ENCODE data around the gene TXNDC16.

TXNDC16 gene

GRCh38 chr14:52455291-52456088, 96.8 kb downstream of the TXNDC16 start:
- H3K27ac ChIP-seq: no peak overlapping the region
- no peak overlapping the region for H3K4me3 ChIP-seq
- TF ChIP-seq CTCF (IDR thresholded peaks at IDR 0.05): no peak
- DNase-seq (ENCODE audit: low spot score): no peak

DNA sequence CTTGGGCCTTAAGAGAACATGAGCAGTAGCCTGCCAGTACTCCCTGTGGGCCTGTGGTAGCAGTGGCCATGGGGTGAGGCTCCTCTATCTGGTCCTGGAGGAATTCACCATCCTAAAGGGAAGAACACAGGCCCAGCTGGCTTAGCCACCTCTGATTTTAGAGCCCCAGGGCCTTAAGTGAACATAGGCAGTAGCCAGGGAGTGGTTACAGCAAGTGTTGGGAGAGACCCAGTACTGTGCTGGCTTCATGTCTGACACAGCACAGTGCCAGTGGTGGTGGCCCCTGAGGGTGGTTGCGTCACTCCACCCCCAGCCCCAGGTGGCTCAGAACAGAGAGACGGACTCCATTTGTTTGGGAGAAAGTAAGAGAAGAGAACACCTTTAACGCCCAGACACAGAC, 105.1 kb downstream of the TXNDC16 start:
- no peak overlapping the region for H3K4me3 ChIP-seq
- H3K27ac ChIP-seq: no peak overlapping the region
- TF ChIP-seq CTCF (IDR thresholded peaks at IDR 0.05): no peak
- no peak for DNase-seq (ENCODE audit: low spot score)

GRCh38 chr14:52446355-52446754, 106.0 kb downstream of the TXNDC16 start:
- no peak for TF ChIP-seq CTCF (IDR thresholded peaks at IDR 0.05)
- no peak overlapping the region for H3K4me3 ChIP-seq
- no peak overlapping the region for H3K27ac ChIP-seq
- DNase-seq (ENCODE audit: low spot score): no peak

DNA sequence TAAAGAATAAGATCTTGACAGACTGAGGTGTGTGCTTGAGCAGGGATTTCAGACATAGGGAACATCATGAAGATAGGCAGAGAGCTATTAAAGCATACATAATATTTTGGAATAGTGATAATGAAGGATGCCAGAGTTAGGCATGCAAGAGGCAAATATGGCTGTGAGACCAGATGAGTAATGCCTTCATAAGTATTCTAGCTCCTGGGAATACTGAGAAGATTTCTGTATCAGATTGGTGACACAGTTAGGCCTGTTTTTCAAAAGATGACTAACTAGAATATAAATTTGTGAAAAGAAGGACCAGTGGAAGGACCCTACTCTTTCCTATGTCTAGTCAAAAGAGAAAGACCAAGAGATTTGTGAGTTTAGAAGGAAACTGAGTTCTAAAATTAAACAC, 108.8 kb downstream of the TXNDC16 start:
- no peak overlapping the region for H3K4me3 ChIP-seq
- DNase-seq (ENCODE audit: low spot score): no peak
- H3K27ac ChIP-seq: no peak overlapping the region
- no peak for TF ChIP-seq CTCF (IDR thresholded peaks at IDR 0.05)

- TF ChIP-seq CTCF (IDR thresholded peaks at IDR 0.05): no peak
- H3K4me3 ChIP-seq: no peak overlapping the region
- no peak for DNase-seq (ENCODE audit: low spot score)
- H3K27ac ChIP-seq: no peak overlapping the region
These were observed 109.7 kb downstream of the TXNDC16 start for GRCh38 chr14:52442602-52443001.

DNA sequence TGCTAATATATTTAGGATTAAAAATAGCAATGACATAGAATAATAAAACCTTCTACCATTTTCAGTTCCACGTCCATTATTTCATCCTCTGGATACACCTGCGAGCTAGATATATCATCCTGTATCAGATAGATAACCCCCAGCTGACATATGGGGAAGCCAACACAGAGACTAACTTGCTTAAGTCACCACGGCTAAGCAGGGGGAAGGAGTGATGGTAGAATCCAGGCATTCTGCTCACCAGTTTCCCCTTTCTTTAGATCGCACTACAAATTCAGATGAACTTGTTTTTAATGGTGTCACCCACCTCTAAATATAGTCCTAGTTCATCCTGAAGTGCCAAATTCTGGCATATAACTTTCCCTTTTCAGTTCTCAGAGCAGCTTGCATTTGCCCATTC, 110.1 kb downstream of the TXNDC16 start:
- no peak for DNase-seq (ENCODE audit: low spot score)

More for the DNA sequence above, 110.1 kb downstream of the TXNDC16 start:
- no peak overlapping the region for H3K27ac ChIP-seq
- no peak for TF ChIP-seq CTCF (IDR thresholded peaks at IDR 0.05)
- no peak overlapping the region for H3K4me3 ChIP-seq
